GM12872 (cell line): ENCODE data around the gene PIP5KL1.

Source experiments
- TF ChIP-seq, protein P1 (sequence below): IDR thresholded peaks from 3 replicates; pipeline ENCODE4 v1.5.1; 2011; ENCODE audit warnings: low read depth, mild to moderate bottlenecking, low read length, moderate library complexity; ENCODE audit not compliant: insufficient read depth

The PIP5KL1 gene

DNA sequence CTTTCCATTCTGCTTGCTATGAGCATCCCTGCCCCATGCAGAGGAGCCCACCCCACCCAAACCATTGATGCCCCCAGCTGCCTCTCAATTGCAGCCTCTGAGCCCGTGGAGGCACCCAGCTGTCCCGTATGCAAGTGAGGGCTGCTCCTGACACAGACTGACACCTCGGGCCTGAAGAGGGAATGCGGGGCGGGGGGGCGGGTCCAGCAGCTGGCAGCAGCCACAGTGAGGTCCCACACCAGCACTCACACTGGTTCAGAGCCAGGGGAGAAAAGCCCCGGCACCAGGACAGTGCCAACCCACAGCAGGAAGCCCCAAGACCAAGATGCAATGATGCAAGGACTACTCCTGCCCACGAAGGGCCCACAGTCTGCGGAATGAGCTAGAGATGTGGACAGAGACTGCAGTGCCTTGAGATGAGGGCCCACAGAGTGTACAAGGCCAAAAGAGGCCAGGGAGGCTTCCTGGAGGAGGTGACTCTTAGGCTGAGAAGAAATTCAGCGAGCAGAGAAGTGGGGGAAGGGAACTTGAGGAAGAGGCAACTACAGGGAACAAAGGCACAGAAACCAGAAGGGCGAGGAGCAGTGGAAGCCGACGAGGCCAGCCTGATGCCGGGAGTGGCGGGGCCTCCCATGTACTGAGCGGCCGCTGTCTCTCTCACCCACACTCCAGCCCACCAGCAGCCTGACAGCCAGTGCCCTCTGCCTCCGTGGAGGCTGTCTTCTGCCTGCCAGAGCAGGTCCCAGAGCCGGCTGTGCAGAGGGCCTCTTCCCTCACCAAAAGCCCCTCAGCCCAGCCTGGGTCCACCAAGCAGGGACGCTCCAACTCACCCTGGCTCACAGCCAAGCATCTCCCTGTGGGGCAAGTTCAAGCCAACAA lies 41.0 kb upstream of the PIP5KL1 start:
- TF ChIP-seq, protein P1, sequence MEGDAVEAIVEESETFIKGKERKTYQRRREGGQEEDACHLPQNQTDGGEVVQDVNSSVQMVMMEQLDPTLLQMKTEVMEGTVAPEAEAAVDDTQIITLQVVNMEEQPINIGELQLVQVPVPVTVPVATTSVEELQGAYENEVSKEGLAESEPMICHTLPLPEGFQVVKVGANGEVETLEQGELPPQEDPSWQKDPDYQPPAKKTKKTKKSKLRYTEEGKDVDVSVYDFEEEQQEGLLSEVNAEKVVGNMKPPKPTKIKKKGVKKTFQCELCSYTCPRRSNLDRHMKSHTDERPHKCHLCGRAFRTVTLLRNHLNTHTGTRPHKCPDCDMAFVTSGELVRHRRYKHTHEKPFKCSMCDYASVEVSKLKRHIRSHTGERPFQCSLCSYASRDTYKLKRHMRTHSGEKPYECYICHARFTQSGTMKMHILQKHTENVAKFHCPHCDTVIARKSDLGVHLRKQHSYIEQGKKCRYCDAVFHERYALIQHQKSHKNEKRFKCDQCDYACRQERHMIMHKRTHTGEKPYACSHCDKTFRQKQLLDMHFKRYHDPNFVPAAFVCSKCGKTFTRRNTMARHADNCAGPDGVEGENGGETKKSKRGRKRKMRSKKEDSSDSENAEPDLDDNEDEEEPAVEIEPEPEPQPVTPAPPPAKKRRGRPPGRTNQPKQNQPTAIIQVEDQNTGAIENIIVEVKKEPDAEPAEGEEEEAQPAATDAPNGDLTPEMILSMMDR: no peak

DNA sequence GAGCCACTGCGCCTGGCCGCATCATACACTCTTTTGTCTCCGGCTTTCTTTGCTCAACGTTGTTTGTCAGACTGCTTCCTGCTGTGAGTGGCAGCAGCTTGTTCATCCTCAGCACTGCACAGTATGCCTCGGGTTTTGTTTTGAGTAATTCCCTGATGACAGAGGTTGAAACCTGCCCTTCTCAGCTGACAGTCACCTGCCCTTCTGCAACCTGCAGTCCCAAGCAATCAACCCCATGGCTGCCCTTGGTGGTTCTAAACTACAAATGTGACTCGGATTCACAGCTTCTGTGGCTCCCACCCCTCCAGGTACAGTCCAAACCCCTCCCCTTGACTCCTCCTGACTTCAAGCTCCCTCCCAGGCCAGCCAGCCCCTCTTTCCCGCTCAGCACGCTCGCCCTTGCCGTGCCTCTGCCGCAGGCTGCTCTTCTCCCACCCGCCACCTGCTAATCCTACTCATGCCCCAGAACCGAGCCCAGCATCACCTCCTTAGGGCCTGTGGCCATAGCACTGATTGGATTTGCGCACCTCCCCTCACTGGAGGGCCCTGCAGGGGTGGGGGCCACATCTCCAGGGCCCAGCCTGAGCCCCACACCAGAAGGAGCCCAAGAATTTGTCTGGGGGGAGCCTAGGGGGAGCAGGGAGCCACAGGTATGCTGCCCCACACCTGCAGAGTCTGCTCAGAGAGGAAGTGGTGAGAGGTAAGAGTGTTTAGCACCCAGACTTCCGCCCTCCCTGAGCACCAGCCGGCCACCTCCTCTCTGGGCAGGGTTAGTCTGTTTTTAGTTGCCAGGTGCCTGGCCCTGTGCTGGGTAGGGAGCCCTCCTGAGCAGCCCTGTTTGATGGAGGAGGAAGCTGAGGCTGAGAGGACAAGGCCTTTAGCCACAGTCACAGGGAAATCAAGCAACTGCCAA lies 40.1 kb upstream of the PIP5KL1 start:
- TF ChIP-seq, protein P1: no peak

DNA sequence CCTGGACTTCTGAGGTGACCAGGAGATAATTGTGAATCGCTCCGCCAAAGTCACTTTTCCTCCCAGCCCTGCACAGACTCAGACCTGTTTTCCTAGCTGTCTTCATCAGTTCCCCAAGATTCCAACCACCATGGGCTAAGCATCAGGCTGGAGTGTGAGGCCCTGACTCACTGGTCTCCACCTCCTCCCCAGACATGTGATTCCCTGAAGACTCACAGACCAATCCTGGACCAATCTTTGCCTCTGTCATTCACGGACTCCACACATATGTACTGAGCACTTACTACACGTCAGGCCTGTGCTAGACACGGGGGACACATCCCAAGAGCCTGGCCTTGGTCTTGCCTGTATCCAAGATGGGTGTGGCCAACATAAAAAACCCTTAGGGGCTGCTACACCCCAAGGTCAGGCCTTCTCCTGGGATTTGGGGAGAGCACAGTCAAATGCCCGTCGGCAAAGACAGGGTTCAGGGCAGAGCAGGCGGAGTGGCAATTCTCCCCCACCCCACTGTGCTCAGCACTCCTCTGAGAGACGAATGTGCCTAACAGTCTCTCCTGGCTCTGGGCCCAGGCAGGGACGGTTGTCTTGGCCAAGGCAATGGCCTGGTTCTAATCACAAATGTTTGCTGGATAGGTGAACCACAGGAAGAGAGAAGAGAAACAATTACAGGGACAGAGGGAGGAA lies 38.3 kb upstream of the PIP5KL1 start:
- TF ChIP-seq, protein P1: no peak

DNA sequence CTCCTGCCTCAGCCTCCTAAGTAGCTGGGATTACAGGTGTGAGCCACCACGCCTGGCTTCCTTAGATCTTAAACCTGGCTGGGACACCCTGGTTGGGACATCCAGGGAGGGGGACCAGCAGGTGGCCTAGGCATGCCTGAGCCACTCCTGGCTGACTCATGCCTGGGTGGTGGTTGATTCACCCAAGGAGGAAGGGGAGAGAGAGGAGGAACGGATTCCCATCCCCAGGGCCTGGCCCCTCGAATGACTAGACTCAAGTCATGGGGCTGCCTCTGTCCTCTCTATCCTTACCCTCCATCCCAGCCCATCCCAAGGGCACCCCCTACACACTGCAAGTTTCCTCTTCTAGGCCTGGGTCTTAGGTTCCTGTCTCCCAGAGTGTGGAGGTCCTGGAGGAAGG lies 37.5 kb upstream of the PIP5KL1 start:
- TF ChIP-seq, protein P1: no peak

DNA sequence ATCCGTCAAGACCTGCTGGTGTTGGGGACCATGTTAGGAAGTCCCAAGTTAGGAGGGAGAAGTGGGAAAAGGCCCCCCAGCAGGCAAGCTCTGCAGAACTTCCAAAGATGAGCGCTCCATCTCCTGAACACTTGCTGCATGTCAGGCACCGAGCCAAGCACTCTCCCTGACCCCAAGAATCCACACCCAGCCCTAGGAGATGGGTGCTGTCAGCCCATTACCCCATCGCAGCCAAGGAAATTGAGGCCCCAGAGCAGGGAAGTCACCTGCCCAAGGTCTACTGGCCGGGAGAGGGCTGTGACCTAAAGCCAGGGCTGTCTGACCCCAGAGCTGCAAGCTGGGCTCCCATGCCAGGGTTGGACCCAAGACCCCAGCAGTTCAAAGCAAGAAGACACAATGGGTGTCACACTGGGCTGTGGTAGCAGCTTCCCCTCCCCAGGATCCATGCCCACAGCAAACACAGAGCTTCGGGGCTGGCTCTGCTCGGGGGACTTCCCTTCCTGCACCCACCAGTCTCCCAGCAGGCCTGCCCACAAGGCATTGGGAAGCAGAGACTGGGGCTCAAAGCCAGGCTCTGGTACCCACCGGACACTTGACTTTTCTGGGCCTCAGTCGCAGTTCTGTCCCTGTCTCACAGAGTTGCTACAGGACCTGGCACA lies 36.7 kb upstream of the PIP5KL1 start:
- TF ChIP-seq, protein P1: no peak

DNA sequence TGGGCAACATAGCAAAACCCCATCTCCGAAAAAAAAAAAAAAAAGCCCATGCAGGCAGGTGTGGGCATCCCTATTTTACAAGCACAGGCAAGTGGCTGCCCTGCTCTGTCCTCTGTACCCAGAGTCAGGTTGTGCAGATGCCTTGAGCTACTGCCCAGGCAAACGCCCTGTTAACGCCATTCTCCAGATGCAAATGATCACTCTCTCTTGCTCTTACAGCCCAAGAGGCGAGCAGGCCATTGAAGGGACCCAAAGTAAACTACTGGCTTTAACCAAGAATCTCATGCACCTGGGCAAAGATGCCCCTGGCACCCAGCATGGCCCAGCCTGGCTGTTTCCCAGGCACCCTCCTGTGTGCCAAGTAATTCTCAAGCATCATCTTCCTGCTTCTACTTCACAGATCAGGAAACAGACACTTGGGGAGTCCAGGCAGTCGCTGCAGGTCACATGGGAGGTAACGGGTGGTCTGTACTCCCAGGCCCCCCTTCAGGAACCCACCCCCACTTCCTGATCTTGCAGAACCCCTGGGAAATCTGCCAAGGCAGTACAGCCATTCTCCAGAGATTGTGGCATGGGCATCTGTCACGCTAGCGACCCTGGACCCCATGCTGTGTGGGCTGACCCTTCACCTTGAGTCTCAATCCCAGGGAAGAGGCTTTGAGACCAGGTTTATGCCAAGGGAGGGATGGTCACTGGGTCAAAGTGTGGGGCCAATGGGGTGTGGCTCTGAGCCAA lies 36.0 kb upstream of the PIP5KL1 start:
- TF ChIP-seq, protein P1: no peak
